ENCODE measurements around the gene MTPN. TPM values are rescaled to one million over a fixed set of nuclear protein-coding genes. Genes with fewer than 3 reads are reported as not detected.

The MTPN gene
- total RNA-seq, 2 experiments from 2014 or later = 91.3 to 281 TPM

DNA sequence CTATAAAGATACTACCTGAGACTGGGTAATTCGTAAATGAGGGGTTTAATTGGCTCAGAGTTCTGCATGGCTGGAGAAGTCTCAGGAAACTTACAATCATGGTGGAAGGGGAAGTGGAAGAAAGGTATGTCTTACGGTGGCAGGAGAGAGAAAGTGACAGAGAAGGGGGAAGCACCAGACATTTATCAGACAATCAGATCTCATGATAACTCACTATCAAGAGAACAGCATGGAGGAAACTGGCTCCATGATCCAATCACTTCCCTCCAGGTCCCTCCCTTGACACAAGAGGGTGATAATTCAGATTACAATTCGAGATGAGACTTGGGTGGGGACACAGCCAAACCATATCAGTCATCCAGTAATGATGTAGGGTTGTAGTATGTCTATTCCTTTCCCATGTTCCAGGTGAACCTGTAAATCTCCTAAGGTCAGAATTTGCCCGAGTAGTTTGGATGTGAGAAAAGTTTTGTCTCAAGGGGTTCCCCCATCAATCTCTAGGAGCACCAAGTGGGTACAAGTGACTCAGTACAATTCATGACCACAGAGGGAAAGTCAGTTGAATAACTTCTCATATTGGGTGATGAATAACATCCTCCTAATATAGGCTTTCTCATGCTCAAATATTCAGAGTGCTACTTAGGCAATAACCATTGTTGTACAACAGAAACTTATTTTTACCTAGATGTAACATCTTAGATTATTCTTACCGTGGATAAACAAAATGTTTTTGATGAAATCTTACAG, 39.7 kb upstream of the MTPN start:
- TF ChIP-seq, protein P1, sequence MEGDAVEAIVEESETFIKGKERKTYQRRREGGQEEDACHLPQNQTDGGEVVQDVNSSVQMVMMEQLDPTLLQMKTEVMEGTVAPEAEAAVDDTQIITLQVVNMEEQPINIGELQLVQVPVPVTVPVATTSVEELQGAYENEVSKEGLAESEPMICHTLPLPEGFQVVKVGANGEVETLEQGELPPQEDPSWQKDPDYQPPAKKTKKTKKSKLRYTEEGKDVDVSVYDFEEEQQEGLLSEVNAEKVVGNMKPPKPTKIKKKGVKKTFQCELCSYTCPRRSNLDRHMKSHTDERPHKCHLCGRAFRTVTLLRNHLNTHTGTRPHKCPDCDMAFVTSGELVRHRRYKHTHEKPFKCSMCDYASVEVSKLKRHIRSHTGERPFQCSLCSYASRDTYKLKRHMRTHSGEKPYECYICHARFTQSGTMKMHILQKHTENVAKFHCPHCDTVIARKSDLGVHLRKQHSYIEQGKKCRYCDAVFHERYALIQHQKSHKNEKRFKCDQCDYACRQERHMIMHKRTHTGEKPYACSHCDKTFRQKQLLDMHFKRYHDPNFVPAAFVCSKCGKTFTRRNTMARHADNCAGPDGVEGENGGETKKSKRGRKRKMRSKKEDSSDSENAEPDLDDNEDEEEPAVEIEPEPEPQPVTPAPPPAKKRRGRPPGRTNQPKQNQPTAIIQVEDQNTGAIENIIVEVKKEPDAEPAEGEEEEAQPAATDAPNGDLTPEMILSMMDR (conservative IDR thresholded peaks at IDR 0.05; ENCODE audit: low read length) = no peak
- TF ChIP-seq EZH2phosphoT487 (IDR thresholded peaks at IDR 0.05; ENCODE audit: borderline replicate concordance, low read depth, low read length) = no peak
- no peaks in the 10 kb centered on the region for H4K20me1 ChIP-seq (ENCODE audit: insufficient read depth, low read length)
- no peaks in the 10 kb centered on the region for H3K79me2 ChIP-seq (ENCODE audit: insufficient read depth, low read depth, low read length)
- no peak for DNase-seq (ENCODE audit: low spot score)
- no TSS peak for BruUV-seq (replicated peaks)
- H3K9me3 ChIP-seq (ENCODE audit: low read length) = no peaks in the 10 kb centered on the region
- no peak overlapping the region for H3K4me3 ChIP-seq (ENCODE audit: low read depth, low read length, poor library complexity, severe bottlenecking)
- no peaks in the 10 kb centered on the region for H3K36me3 ChIP-seq (ENCODE audit: insufficient read depth, low read length)
- ChIA-PET CTCF (ENCODE audit: unreplicated experiment) (no interaction called here), POLR2A (interaction anchor here (1.4 kb wide), 1 partner anchor 17 kb away, joined by 3 read pairs; no protein-coding TSS in a partner anchor)
- H3K9me2 ChIP-seq (ENCODE audit: insufficient read depth, low read length) = no peaks in the 10 kb centered on the region
- H3K4me2 ChIP-seq (ENCODE audit: low read length) = no peak overlapping the region
- intact Hi-C loops (cut with micrococcal nuclease; ENCODE audit: unreplicated experiment) = no loop called here
- H3K4me1 ChIP-seq (ENCODE audit: insufficient read depth, low read length, poor library complexity, severe bottlenecking) = no peaks in the 10 kb centered on the region
- H3K27ac ChIP-seq (ENCODE audit: low read depth, low read length, poor library complexity, severe bottlenecking) = no peak overlapping the region
- H2AFZ ChIP-seq (ENCODE audit: low read length) = no peak overlapping the region

DNA sequence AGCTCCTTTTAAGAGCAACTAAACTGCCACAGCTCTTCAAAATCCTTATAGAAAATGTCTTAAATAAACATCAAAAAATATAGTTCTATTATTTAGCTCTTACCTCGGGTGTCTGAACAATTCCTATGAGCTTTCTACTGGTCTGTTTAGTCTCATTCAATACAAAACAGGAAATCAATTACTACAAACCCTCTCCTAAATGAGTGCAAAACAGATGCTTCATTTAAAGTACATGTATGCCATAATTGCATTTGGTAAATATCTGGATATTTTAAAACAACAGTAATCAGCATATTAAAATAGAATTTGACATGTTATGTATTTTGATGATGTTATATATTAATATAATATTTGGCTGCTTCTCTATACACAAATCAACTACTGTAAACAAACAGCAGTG, 38.5 kb upstream of the MTPN start:
- Histone ChIP-seq H3K9me3 (ENCODE audit: low read length) (no peaks in the 10 kb centered on the region), H3K27ac (ENCODE audit: low read depth, low read length, poor library complexity, severe bottlenecking) (no peak overlapping the region), H3K9me2 (ENCODE audit: insufficient read depth, low read length) (no peaks in the 10 kb centered on the region), H3K79me2 (ENCODE audit: insufficient read depth, low read depth, low read length) (no peaks in the 10 kb centered on the region), H2AFZ (ENCODE audit: low read length) (no peak overlapping the region), H3K4me2 (ENCODE audit: low read length) (no peak overlapping the region), H4K20me1 (ENCODE audit: insufficient read depth, low read length) (no peaks in the 10 kb centered on the region), H3K4me1 (ENCODE audit: insufficient read depth, low read length, poor library complexity, severe bottlenecking) (peaks cover 3% of the 10 kb centered on the region), H3K36me3 (ENCODE audit: insufficient read depth, low read length) (no peaks in the 10 kb centered on the region), H3K4me3 (ENCODE audit: low read depth, low read length, poor library complexity, severe bottlenecking) (no peak overlapping the region)
- POLR2A ChIA-PET = interaction anchor here (1.1 kb wide), 1 partner anchor 218 kb away, joined by 4 read pairs; no protein-coding TSS in a partner anchor
- intact Hi-C loops (cut with micrococcal nuclease; ENCODE audit: unreplicated experiment) = no loop called here
- no peak for DNase-seq (ENCODE audit: low spot score)
- CTCF ChIA-PET (ENCODE audit: unreplicated experiment) = no interaction called here
- no TSS peak for BruUV-seq (replicated peaks)
- TF ChIP-seq, protein P1 (conservative IDR thresholded peaks at IDR 0.05; ENCODE audit: low read length) = no peak
- no peak for TF ChIP-seq EZH2phosphoT487 (IDR thresholded peaks at IDR 0.05; ENCODE audit: borderline replicate concordance, low read depth, low read length)

DNA sequence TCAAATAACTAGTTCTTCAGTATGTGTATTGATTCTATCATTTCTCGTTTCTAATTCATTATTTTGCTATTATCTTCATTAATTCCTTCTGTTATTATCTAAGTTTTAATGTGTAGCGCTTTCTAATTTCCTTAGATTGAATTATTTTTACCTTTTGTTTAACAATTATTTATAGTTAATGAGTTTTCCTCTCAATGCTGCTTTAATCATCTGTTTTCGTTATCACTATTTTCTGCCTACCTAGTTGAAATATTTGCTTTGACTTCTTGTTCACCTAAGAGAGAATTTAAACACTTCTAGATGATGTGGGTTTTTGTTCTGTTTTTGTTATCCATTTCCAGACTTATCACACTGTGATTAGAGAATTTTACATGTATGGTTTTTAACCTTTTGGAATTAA, 37.5 kb upstream of the MTPN start:
- CTCF ChIA-PET (ENCODE audit: unreplicated experiment) = no interaction called here

More for the DNA sequence above, 37.5 kb upstream of the MTPN start:
- H2AFZ ChIP-seq (ENCODE audit: low read length) = no peak overlapping the region
- H3K27ac ChIP-seq (ENCODE audit: low read depth, low read length, poor library complexity, severe bottlenecking) = no peak overlapping the region
- intact Hi-C loops (cut with micrococcal nuclease; ENCODE audit: unreplicated experiment) = no loop called here
- POLR2A ChIA-PET = interaction anchor here (0.6 kb wide), 1 partner anchor 840 kb away, joined by 5 read pairs; no protein-coding TSS in a partner anchor
- DNase-seq (ENCODE audit: low spot score) = no peak
- H4K20me1 ChIP-seq (ENCODE audit: insufficient read depth, low read length) = no peaks in the 10 kb centered on the region
- H3K79me2 ChIP-seq (ENCODE audit: insufficient read depth, low read depth, low read length) = no peaks in the 10 kb centered on the region
- BruUV-seq (replicated peaks) = no TSS peak
- H3K36me3 ChIP-seq (ENCODE audit: insufficient read depth, low read length) = no peaks in the 10 kb centered on the region
- H3K4me2 ChIP-seq (ENCODE audit: low read length) = no peak overlapping the region
- no peaks in the 10 kb centered on the region for H3K9me2 ChIP-seq (ENCODE audit: insufficient read depth, low read length)
- H3K4me3 ChIP-seq (ENCODE audit: low read depth, low read length, poor library complexity, severe bottlenecking) = no peak overlapping the region
- no peak for TF ChIP-seq EZH2phosphoT487 (IDR thresholded peaks at IDR 0.05; ENCODE audit: borderline replicate concordance, low read depth, low read length)
- TF ChIP-seq, protein P1 (conservative IDR thresholded peaks at IDR 0.05; ENCODE audit: low read length) = no peak
- no peaks in the 10 kb centered on the region for H3K9me3 ChIP-seq (ENCODE audit: low read length)
- peaks cover 10% of the 10 kb centered on the region for H3K4me1 ChIP-seq (ENCODE audit: insufficient read depth, low read length, poor library complexity, severe bottlenecking)

Data from OCI-LY7 (cell line).